GM18498 (cell line): Measurements from ENCODE around the gene SH2D2A.

Source experiments
- ATAC-seq: cut with Tn5 transposase; IDR thresholded peaks from one replicate; pipeline ENCODE4 v1.9.1; 2021; ENCODE audit warnings: mild to moderate bottlenecking, moderate library complexity; ENCODE audit not compliant: unreplicated experiment

Gene SH2D2A

GRCh38 chr1:156828400-156829124, 11.9 kb upstream of the SH2D2A start:
- no peak for ATAC-seq

GRCh38 chr1:156826630-156827029, 10.0 kb upstream of the SH2D2A start:
- ATAC-seq, result no peak

DNA sequence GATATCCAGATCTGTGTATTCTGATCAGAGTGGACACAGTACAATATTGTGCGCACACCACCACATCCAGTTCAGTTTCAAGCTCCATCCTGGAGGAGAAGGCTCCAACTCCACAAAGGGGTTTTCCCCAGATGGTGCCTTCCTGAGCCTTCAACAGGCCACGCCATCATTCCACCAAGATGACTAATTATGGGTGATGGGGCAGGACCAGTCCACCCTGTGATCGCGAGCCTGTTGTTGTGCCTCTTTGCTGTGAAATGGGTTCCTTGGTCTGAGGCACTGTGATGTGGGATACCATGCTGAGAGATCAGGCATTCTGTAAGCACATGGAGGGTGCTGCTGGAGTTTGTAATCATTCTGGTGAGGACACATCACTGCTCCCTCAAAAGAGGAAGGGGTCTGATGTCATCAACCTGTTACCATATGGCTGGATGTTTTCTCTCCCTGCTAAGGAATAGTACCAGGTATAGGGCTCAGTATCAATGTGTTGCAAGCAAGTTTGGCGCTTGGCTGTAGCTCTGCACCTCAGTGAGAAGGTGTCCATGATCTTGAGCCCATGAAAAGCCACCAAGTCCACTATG, 6.7 kb upstream of the SH2D2A start:
- ATAC-seq, result no peak

DNA sequence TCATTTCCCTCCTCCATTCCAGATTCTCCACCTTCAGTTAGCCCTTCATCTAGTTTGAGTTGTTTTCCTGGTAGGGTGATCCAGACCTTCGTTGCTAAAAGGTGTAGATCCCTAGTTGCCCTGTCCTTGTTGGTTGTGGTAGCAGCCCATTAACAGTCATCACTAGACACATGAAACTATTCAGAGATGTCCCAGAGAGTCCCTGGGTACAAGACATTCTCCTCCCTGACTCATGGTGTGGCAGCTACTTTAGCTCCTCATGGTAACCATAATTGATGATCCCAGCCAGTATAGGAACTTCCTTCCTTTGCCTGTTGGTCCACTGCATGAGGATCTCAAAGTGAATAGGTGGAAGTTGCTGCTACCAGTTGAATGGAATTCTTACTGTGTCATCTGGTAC, 6.0 kb upstream of the SH2D2A start:
- ATAC-seq, result no peak

DNA sequence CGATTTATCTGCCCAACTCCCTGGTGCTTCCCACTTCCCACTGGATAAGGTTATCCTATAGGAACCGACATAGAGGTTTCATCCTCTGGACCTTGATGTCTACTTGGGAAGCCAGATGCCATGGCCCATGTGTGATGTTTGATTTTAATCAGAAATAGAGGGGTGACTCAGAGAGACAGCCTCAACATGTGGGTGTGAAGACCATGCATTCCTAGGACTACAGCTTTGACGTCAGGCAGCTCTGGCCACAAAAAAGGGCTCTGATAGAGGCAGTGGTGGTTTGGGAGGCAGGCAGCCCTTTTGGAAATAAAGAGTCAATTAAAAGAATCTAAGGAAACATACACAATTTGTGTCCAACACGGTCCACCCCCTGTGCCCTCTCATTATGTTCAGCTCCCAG, 5.2 kb upstream of the SH2D2A start:
- no peak for ATAC-seq

GRCh38 chr1:156815961-156816422, 656 bp downstream of the SH2D2A start:
- ATAC-seq, result no peak

GRCh38 chr1:156815307-156815826, 1.3 kb downstream of the SH2D2A start:
- no peak for ATAC-seq

- ATAC-seq, result no peak
Observed at GRCh38 chr1:156814571-156815260, 1.9 kb downstream of the SH2D2A start.

DNA sequence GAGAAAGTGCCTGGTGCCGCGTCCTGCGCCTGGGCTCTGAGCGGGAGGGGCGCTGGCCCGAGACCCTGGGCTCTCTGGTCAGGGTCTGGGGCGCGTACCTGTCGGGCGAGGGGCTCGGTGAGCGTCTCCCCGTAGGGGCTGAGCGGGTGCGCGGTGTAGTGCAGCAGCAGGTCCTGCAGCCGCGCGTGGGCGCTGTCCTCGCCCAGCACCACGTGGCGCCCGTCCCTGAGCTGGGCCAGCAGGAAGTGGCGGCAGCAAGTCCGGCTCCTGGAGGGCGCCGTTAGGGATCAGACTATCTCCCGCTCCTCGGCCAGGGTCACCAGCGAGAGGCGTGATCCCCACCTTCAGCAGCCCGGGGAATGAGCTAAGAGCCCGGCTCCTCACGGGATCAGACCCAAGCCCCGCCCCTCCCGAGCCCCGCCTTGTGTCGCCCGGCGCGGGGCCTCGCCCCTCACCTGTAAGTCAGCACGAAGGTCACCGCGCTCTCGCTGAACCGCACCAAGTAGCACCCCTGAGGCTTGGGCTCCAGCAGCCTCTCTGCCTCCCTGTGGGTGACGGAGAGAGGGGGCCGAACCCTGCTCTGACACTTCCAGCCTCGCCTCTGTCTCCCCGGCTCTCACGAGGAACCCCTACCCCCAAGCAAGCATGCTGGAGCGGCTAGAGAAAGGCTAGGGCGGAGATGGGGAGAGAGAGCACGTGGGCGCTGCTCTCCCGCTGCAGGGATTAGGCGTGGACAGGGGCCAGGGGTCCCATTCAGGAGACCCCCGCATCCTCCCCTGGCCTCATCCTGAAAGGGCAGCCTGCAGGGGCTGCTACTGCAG, 2.7 kb downstream of the SH2D2A start:
- ATAC-seq, result no peak

DNA sequence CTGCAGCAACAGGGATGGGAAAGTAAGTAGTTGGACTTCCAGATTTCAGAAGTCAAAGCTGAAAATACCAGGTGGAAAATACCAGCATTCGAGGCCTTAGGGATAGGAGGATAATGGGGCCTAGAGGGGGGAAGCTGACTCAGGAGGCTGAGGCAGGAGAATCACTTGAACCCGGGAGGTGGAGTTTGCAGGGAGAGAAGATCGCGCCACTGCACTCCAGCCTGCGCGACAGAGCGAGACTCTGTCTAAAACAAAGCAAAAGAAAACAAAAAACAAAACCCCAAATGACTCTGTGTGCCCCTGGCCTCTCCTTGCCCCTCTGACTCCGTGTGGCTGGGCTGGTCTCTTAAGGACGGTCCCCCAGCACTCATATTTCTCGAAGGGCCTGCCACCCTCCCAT, 3.4 kb downstream of the SH2D2A start:
- no peak for ATAC-seq

GRCh38 chr1:156812293-156812990, 4.2 kb downstream of the SH2D2A start:
- ATAC-seq, result no peak

DNA sequence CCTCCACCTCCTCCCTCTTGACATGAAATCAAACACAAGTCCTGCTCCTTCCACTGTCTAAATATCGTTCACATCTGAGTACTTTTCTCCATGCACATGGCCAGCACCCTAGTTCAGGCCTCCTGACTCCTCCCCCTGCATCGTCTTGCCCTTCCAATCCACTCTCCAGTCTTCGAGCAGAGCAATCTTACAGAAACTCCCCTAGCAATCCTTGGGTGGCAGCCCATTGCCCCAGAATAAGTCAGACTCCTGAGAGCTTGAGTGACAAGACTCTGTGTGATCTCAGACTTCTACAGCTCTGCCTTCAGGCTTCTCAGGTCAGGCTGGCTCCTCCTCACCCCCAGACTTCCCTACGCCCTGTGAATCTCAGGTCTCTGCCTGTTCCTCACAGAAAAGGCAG, 5.5 kb downstream of the SH2D2A start:
- ATAC-seq, result no peak

DNA sequence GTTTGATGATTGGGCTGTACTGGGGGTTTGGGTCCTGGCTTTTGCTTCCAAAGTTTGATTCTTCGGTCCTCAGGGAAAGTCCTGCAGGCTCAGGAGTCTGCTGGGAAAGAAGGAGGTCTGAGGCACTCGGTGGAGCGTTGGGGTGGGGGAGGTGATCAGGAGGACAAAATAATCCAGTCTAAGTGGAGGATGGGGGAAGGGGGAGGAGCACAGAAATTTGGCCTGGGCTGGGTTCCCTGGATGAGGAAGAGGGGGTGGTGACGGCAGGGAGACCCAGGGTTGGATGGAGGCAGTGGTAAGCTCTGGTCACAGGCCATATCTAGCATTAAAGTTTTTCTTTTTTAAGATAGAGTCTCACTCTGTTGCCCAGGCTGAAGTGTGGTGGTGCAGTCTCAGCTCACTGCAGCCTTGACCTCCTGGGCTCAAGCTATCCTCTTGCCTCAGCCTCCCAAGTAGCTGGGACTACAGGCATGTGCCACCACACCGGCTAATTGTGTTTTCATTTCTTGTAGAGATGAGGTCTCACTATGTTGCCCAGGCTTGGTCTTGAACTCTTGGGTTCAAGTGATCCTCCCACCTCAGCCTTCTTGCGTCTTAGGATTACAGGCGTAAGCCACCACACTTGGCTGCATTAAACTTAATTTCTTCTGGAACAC, 6.8 kb downstream of the SH2D2A start:
- ATAC-seq, result no peak

DNA sequence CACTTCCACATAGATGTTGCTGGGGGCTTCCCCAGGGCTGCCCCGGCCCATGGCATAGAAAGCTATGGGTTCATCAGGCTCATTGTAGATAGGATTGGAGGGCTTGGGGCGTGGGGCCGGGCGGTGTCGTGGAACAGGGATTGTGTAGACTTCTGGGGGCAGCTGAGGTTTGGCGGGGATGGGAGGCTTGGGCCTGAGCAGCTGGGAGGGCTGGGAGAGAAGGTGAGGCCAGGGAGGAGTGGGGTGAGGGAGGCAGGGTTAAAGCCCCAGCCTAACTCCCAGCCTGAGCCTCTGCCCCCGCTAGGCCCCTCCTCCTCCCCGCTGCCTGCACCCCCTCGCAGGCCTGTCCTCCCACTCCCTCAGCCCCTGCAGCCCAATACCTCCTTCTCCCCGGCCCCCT, 7.4 kb downstream of the SH2D2A start:
- no peak for ATAC-seq

GRCh38 chr1:156808186-156809030, 8.2 kb downstream of the SH2D2A start:
- no peak for ATAC-seq

DNA sequence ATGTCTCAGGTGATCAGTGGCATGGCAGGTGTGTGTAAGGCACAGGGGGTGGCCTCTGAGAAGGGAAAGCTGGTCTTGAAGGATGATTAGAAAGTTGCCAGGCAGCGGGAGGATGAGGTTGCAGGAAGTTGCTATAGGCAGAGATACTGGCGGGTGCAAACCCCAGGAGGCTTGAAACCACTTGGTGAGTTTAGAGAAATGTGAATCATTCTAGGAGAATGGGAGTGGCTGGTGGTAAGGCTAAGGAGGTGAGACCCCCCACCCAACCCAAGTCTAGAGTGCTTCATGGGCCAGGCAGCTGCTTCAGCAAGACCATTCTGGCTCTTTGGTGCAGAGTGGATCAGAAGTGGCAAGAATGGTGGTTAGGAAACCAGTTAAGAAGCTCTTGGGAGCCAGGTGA, 9.0 kb downstream of the SH2D2A start:
- ATAC-seq, result no peak

GRCh38 chr1:156806512-156807440, 9.9 kb downstream of the SH2D2A start:
- ATAC-seq, result no peak
